GM19395 (cell line): Measurements from ENCODE around the gene GTF2H1.
"Not testable (repeated sequence)": the region's sequence is repeated elsewhere in the genome, so short reads cannot be mapped to it uniquely, and the experiment has no call there.

ENCODE experiments used
- ATAC-seq: cut with Tn5 transposase; IDR thresholded peaks from one replicate; pipeline ENCODE4 v1.9.1; 2021; ENCODE audit warnings: mild to moderate bottlenecking, moderate library complexity; ENCODE audit not compliant: unreplicated experiment

The GTF2H1 gene

DNA sequence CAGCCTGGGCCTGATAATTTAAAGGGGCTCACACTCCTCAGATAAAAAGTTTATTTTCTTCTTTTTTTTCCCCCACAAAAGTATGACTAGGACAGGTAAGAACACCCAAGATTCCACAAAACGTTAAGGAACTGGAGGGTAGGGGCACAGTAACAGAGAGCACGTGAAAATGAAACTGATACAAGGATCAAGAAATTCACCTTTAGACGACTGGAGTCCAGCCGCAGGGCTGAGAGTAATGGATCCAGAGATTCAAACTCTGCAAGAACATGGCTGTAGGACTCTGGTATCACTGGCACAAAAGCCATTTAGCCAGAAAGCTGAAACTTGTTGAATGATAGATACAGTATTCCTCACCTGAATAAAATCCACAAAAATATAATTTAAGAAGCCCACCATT is 4.8 kb upstream of the GTF2H1 start:
- ATAC-seq: no peak

DNA sequence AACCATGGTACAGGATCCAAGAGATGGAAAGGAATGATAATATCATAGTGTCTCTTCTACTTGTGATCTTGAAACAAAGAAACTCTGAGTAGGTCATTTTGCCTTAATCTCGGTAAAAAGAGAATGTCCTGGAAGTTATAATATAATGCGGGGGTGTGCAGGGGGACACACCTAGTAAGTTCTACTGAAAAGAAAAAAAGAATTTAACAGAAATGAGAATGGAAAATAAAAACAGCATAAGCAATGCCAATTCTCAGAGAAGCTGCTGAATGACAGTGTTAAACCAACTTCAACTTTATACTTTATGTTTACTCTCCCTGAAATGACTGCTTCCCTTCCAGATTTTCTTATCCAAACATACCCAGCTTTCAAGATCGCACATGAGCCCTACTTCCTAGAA is 2.5 kb upstream of the GTF2H1 start:
- no peak for ATAC-seq

DNA sequence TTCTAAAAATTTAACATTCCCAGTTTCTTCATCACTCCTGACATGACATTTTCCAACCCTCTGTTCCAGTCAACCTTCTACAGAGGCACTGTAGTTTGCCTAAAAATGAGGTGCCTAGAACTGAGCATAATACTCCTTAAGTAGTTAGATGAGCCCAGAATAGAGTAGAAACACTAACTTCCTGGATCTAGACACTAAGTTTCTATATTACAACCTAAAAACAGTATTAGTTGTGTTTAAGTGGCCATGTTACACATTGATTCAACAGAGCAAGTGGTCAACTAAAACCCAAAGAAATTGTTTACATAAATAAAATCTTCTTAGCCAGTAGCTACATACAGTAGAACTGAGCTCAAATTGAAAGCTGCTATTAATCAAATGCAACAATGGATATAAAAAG is 1.8 kb upstream of the GTF2H1 start:
- no peak for ATAC-seq

DNA sequence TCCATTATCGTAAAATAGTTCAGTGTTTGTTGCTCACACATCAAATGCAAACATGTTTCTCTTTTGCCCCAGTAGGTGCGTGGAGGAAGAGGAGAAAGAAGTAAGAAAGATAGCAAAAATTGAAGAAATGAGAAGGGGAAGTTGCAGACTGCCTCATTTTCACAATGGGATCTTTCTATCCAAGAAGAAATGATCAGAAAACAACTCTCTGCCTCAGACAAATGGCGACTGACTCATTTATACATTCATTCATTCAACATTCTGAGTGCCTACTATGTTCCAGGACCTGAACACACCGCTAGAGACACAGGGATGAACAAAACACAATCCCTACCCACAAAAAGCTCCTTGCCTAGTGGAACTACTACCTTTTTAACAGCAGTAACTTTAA is 794 bp upstream of the GTF2H1 start:
- peak; percentile 5 for ATAC-seq

DNA sequence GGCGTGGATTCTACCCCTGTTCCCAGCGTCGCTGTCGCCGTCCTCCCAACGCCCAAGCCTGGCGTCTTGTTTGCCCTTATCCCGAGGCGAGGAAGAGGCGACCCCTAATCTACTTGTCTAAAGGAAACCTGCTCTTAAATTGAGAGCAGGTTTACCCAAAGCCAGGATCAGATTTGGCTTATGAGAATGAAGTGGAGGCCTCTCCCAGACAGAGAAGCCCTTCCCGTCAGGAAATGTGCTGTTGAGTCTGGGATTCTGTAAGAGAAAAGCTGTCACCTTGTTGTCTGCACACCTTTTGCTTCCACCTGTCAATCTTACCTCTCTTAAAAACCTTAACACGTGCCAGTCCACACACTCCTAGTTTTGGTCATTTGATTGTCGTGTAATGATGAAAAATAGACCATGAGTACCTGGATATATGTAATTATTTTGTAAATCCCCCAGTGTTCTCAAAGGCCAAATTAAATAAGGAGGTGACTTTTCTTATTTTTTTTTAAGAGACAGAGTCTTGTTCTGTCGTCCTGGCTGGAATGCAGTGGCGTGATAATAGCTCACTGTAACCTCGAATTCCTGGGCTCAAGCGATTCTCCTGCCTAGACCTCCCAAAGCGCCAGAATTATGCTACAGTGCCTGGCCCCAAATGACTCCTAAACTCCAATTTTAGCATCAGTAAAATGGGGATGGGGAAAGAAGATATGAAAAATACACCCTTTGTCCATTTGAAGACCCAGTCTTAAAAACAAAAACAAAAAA is 627 bp downstream of the GTF2H1 start:
- no peak for ATAC-seq

DNA sequence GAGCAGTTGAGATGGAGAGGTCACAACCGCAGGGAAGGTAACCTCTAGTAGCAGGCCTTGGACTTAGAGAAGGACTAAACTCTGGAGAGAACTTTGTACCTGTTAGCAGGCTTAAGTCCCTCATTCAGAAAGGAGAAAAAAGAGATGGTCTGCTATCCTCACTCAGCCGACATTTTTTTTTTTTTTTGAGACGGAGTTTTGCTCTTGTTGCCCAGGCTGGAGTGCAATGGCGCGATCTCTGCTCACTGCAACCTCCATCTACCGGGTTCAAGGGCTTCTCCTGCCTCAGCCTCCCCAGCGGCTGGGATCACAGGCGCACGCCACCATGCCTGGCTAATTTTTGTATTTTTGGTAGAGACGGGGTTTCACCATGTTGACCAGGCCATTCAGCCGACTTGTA is 1.5 kb downstream of the GTF2H1 start:
- not testable (repeated sequence) for ATAC-seq

DNA sequence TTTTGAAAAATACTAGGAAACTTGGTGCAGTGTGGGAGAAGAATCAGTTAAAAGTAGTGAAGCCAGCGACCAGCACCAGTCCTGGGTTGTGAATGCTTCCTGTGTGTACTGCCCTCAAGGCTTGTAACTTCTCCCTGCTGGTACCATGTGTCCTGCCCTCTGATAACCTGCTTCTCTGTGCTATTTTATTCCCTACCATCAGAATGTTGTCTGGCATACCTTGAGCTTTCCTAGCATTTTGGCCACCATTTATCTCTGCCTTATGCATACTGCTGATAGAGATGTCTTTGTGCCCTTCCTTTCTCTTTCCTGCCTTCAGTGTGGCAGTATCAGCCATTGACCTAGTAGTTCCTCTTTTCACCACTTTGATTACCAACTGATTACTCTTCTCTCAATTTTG is 2.0 kb downstream of the GTF2H1 start:
- ATAC-seq: no peak

DNA sequence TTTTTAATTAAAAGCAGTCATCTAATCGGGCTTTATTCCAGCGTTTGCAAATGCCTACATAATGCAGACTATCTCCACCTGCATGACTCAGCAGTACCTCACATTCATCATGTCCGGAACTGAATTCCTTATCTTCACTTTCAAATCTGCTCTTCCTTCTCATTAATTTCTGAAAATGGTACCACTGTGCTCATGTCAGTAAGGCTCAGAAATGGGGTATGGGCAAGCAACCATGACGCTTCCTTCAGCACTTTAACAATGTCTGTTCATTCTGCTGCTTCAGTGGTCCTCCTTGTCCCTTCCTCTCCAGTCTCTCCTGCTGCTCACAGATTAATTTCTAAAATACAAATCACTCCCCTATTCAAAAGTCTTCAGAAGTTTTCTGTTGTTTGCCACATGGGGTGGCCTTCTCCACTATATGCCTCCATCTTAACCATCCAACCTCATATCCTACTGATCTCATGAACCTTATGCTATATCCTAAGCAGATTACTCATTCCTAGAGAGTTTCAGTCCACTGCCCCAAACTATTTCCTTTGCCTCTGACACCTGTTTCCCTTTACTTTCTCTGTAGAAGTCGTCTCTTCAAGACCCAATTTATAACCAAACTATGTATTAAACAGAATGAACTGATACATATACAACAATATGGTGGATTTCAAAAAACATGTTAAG is 7.0 kb downstream of the GTF2H1 start:
- peak; percentile 77 for ATAC-seq

DNA sequence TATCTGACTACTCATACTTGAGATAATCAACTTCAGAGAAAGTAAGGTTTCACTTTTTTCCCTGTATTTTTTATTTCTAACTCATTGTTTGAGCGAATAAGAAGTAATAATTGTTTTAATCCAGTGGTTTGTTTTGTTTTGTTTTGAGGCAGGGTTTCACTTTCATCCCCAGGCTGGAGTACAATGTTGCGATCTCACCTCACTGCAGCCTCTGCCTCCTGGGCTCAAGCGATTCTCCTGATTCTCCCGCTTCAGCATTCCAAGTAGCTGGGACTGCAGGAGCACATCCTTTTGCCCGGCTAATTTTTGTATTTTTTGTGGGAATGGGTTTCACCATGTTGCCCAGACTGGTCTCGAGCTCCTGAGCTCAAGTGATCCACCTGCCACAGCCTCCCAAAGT is 8.6 kb downstream of the GTF2H1 start:
- no peak for ATAC-seq

DNA sequence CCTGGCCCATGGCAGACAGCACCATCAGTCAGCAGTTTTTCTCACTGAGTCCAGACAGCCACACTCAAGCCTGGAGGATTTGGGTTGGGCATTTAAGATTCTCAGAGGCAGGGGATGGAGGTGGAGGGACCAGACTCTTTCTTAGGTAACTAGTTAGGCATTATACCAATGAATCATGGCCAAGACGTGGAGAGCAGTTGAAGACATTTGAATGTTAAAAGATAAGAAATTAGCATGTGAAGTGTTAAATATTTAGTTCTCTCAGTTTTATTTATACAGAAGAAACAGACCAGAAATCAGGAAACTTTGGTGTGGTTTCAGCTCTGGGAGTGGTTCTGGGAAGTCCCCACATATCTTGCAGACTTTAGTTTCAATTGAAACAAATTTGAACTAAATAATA is 9.9 kb downstream of the GTF2H1 start:
- ATAC-seq: no peak

DNA sequence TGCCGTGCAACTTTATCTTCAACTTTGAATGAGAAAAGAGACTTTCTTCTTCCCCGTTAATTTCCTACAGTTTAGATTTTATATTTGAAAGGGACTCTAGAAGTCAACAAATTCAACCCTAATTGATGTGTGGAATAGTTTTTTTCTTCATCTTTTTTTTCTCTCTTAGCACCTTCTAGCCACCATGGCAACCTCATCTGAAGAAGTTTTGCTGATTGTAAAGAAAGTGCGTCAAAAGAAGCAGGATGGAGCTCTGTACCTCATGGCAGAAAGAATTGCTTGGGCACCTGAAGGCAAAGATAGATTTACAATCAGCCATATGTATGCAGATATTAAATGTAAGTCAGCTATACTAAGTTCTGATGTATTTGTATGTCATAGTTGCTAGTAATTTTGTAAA is 10.5 kb downstream of the GTF2H1 start:
- no peak for ATAC-seq

DNA sequence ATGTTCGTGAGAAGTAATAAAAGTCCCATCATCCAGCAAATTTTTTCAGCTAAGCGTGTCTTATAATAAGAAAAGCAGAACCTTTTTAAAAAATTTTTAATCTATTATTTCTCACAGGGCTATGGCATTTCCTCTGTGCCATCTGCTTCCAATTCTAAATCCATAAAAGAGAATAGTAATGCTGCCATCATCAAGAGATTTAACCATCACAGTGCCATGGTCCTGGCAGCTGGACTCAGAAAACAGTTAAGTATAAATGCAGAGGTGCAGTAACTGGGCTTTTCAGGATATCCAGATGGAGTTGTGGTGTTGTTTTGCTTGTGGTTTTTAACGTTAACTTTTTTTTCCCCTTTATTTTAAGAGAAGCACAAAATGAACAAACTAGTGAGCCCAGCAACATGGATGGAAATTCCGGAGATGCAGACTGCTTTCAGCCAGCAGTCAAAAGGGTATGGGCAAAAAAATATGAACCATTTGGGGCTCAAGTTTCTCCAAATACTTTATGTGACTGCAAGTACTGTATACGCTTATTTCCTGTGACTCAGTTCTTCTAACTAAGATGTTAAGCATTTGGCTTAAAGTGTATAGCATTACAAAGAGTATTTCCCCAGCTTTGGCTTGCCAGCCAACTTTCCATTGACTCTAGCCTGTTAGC is 25.2 kb downstream of the GTF2H1 start:
- ATAC-seq: no peak

DNA sequence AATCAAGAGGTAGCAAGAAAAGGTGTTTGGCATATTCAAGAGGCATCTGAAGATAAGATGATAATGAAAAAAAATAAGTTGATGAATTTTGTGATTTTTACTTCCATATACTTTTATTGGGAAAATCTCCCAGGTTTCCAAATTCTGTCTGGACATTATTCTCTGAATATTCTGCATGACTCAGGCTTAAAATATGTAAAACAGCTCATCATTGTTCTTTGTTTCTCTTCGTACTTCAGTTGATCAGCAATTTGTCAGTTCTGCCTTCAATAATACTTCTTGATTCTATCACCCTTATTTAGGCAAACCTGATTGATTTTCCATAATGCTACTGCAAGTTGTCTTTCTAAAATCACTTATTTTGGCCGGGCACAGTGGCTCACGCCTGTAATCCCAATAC is 30.2 kb downstream of the GTF2H1 start:
- ATAC-seq: no peak

DNA sequence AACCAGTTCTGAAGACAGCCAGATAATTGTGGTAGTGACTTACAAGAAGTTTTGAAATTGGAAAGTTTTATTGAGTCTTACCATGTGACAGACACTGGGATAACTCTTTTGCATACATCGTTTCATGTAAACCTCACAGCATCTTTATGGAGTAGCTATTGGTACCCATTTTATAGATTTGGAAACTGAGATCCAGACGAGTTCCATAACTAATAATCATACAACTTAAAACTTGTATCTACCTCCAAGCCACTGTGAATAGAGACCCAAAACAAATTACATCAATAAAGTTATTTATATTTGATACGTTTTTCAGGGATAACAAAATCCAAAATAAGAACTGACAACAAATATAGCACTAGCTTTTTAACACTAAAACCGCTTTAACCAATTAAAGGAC is 36.3 kb downstream of the GTF2H1 start:
- ATAC-seq: no peak

DNA sequence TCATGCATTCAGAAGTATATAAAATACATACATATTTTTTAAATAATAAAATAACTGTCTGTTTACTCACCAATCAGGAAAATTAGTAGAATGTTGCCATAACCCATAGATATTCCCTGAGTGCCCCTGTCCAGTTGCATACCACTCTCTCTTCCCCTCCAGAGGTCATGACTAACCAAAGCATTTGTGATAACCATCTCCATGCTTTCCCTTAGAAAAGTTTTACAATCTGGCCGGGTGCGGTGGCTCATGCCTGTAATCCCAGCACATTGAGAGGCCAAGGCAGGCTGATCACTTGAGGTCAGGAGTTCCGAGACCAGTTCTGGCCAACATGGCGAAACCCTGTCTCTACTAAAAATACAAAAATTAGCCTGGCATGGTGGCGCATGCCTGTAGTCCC is 38.8 kb downstream of the GTF2H1 start:
- ATAC-seq: no peak

DNA sequence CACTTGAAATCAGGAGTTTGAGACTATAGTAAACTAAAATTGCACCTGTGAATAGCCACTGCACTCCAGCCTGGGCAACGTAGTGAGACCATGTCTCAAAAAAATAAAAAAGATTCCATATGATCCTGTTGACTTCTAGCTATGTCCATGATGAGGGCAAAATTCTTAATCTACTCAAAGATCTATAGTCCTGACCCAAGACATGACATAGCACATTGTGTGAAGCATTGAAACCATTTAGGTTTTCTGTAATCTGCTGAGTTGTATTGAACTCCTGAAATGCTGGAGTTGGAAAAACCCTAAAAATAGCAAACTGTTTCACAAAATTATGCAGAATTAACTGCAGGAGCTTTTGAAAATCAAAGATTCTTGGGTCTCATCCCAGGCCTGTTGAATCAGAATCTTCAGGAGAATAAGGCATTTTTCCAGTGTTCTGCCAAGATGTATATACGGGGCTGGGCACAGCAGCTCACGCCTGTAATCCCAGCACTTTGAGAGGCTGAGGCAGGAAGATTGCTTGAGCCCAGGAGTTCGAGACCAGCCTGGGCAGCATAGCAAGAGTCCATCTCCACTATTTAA is 42.2 kb downstream of the GTF2H1 start:
- no peak for ATAC-seq

DNA sequence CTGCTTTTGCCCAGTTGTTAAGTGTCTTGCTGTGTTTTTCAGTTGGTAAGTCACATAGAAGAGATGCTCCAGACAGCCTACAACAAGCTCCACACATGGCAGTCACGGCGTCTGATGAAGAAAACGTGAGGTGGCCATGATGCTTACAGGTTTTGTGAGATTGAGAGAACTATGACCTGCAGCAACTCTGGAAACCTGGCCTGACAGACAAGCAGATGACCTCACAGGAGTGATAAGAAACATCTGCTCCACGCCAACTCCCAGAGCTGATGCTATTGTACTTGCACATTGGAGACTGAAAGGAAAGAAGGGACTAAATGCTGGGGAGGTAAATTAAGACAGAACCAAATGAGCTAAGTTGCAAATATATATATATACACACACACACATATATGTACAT is 43.4 kb downstream of the GTF2H1 start:
- no peak for ATAC-seq

DNA sequence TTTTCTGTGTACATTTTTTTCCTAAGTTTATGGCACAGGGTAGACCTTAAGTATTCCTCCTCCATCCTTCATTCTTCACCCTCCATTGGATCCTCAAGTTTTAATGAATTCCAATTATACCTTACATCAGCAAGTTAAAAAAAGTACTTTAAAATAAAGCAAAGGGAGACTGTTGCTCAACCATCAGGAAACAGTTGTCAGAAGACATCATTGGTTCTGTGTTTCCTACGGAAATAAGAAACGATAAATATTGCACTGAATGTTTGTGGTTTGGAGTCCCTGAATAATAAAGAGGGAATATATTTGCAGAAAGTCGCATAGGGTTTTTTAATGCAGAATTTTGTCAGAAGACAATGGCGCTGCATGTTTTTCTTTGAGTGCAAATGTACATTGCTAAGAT is 43.9 kb downstream of the GTF2H1 start:
- no peak for ATAC-seq

DNA sequence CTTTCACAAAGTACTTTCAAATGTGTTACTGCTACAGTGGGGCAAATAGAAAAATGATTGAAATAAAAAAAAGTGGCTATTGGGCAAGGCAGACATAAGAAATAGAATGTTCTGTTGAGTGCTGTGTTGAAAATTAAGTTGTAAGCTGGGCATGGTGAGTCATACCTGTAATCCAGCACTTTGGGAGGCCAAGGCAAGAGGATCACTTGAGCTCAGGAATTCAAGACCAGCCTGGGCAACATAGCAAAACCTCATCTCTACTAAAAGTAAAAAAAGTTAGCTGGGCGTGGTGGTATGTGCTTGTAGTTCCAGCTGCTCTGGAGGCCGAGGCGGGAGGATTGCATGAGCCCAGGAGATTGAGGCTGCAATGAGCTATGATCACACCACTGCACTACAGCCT is 45.1 kb downstream of the GTF2H1 start:
- ATAC-seq: no peak

DNA sequence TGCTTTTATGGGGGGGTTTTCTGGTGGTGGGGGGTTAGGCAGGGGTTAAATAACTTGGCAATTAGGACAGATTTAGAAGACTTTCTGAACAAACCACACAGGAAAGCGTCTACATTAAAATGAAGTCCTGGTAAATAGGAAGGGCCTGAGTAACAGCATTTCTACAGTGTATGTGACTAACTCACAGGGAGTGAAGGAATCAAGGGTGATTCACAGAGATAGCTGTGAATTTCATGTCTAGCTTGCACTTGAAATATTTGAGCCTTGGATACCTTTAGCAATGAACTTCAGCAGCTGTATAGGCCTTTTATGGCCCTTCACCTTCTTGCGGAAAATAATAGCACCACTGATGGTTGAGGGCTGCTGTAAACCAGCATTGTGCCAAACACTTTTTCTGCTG is 45.9 kb downstream of the GTF2H1 start:
- ATAC-seq: no peak

DNA sequence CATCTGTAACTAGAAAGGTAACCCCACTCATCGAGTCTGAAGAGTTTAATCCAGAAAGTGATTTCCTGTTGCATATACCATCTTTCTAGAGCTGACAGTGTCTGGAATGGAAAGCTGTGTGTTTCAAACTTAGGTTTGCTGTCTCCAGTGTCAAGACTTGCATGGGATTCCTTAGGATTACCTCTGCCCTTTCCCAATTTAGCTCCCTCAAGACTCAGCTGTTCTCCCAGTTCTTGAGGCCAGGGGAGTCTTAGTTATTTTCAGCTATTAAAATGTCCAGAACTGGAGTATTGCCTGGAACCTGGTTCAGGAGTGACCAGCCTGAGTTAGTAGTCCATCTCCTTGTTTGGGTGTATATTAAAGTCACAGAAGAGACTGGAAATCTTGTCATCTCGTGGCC is 47.0 kb downstream of the GTF2H1 start:
- ATAC-seq: no peak

DNA sequence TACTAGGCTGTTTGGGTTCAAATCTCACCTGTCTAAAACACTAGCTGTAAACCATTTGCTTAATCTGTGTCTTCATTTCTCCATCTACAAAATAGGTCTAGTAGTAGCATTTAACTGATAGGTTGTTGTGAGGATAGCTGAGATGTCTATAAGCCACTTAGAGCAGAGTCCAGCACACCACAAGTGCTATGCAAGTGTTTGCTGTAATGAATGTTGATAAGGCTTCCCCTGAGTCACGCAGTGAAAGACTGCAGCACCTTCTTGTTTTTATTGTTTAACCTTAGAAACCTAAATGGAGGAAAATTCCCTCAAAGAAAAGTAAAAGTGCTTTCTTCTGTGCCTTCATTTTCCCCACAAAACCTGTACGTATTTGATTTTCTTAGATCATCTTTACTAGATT is 48.9 kb downstream of the GTF2H1 start:
- no peak for ATAC-seq
